ENCODE measurements around the gene COL8A2.

Gene COL8A2

DNA sequence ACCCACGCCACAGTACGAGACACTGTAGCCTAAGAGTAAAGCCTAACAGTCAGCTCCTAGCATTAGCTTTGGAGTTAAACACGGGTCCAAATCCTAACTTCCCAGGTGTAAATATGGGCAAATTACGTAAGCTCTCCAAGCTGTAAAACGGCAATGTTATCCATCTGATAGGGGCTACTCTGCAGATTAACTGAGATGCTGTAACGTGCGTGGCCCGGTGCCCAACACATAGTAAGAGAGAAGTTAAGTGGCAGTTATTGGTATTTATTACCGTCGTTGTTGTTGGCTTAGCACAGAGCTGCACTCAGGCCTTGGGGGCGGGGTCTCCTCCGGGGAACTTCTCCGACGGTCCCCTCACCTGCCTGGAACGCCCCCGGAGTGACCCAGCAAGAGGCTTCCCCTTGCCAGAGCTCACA lies 23.8 kb upstream of the COL8A2 start:
- TF ChIP-seq, protein P1, sequence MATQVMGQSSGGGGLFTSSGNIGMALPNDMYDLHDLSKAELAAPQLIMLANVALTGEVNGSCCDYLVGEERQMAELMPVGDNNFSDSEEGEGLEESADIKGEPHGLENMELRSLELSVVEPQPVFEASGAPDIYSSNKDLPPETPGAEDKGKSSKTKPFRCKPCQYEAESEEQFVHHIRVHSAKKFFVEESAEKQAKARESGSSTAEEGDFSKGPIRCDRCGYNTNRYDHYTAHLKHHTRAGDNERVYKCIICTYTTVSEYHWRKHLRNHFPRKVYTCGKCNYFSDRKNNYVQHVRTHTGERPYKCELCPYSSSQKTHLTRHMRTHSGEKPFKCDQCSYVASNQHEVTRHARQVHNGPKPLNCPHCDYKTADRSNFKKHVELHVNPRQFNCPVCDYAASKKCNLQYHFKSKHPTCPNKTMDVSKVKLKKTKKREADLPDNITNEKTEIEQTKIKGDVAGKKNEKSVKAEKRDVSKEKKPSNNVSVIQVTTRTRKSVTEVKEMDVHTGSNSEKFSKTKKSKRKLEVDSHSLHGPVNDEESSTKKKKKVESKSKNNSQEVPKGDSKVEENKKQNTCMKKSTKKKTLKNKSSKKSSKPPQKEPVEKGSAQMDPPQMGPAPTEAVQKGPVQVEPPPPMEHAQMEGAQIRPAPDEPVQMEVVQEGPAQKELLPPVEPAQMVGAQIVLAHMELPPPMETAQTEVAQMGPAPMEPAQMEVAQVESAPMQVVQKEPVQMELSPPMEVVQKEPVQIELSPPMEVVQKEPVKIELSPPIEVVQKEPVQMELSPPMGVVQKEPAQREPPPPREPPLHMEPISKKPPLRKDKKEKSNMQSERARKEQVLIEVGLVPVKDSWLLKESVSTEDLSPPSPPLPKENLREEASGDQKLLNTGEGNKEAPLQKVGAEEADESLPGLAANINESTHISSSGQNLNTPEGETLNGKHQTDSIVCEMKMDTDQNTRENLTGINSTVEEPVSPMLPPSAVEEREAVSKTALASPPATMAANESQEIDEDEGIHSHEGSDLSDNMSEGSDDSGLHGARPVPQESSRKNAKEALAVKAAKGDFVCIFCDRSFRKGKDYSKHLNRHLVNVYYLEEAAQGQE (IDR thresholded peaks at IDR 0.05; ENCODE audit: insufficient read depth in 1 of 2, low read depth in 2 of 2, low read length in 2 of 2): no peak
- TF ChIP-seq POLR2AphosphoS5 (IDR thresholded peaks at IDR 0.05; ENCODE audit: low read depth, low read length) (no peak), FOXP2 (optimal IDR thresholded peaks at IDR 0.05; ENCODE audit: borderline replicate concordance, extremely low read depth, extremely low read length, insufficient read depth) (no peak), SIN3A (IDR thresholded peaks at IDR 0.05; ENCODE audit: borderline replicate concordance, insufficient read depth, low read length) (no peak), TAF1 (IDR thresholded peaks at IDR 0.05; ENCODE audit: borderline replicate concordance, insufficient read depth, low read length) (no peak)

DNA sequence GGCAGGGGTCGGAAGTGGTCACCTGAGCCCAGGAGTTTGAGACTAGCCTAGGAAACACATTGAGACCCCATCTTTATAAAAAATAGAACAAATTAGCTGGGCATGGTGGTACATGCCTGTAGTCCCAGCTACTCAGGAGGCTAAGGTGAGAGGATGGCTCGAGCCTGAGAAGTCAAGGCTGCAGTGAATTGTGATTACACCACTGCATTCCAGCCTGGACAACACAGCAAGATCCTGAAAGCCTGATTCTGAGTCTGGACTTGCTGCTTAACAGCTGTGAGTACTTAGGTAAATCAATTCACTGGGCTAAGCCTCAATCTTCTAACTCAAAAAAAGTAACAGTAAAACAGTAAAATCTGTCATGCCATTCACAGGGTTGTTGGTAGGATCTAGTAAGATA lies 19.4 kb upstream of the COL8A2 start:
- TF ChIP-seq TAF1 (IDR thresholded peaks at IDR 0.05; ENCODE audit: borderline replicate concordance, insufficient read depth, low read length): no peak
- no peak for TF ChIP-seq POLR2AphosphoS5 (IDR thresholded peaks at IDR 0.05; ENCODE audit: low read depth, low read length)
- TF ChIP-seq, protein P1 (IDR thresholded peaks at IDR 0.05; ENCODE audit: insufficient read depth in 1 of 2, low read depth in 2 of 2, low read length in 2 of 2): no peak
- no peak for TF ChIP-seq SIN3A (IDR thresholded peaks at IDR 0.05; ENCODE audit: borderline replicate concordance, insufficient read depth, low read length)
- TF ChIP-seq FOXP2 (optimal IDR thresholded peaks at IDR 0.05; ENCODE audit: borderline replicate concordance, extremely low read depth, extremely low read length, insufficient read depth): no peak

DNA sequence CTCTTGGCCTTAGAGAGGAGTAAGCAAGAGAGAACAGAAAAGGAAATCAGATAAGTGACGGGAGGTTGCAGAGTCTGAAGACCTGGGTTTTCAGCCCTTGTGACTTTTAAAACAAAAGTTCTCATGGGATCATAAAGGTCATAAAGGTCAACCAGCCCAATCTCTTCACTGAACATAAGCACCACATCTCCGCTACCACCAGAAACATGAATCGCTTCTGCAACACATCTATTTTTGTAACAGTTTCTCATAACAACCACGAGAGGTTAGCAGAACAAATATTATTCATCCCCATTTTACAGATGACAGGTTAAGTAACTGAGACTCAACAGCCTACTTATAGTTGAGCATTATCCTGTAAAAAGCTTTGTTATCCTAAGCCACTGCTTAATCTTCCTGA lies 18.4 kb upstream of the COL8A2 start:
- TF ChIP-seq, protein P1 (IDR thresholded peaks at IDR 0.05; ENCODE audit: insufficient read depth in 1 of 2, low read depth in 2 of 2, low read length in 2 of 2): no peak
- TF ChIP-seq FOXP2 (optimal IDR thresholded peaks at IDR 0.05; ENCODE audit: borderline replicate concordance, extremely low read depth, extremely low read length, insufficient read depth) (no peak), TAF1 (IDR thresholded peaks at IDR 0.05; ENCODE audit: borderline replicate concordance, insufficient read depth, low read length) (no peak), SIN3A (IDR thresholded peaks at IDR 0.05; ENCODE audit: borderline replicate concordance, insufficient read depth, low read length) (no peak), POLR2AphosphoS5 (IDR thresholded peaks at IDR 0.05; ENCODE audit: low read depth, low read length) (no peak)

DNA sequence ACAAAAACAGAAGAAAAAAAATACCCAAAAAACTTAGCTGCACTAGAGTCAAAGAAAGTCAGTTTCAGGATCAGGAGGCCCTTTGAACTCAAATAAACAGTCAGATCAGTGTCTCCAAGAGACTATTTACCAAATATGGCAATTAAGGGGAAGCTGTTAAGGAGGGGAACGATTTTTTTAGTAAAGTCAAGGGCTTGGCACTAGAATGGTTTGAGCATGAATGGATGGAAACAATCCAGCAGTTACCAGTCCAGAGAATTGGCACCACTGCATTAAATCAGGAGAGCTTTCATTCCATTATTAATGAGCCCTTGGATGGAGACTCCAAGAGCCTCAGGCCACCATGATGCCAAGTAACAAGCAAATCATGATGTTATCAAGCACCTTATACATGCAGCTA lies 17.1 kb upstream of the COL8A2 start:
- TF ChIP-seq, protein P1 (IDR thresholded peaks at IDR 0.05; ENCODE audit: insufficient read depth in 1 of 2, low read depth in 2 of 2, low read length in 2 of 2): no peak
- TF ChIP-seq POLR2AphosphoS5 (IDR thresholded peaks at IDR 0.05; ENCODE audit: low read depth, low read length) (no peak), SIN3A (IDR thresholded peaks at IDR 0.05; ENCODE audit: borderline replicate concordance, insufficient read depth, low read length) (no peak), FOXP2 (optimal IDR thresholded peaks at IDR 0.05; ENCODE audit: borderline replicate concordance, extremely low read depth, extremely low read length, insufficient read depth) (no peak), TAF1 (IDR thresholded peaks at IDR 0.05; ENCODE audit: borderline replicate concordance, insufficient read depth, low read length) (no peak)

DNA sequence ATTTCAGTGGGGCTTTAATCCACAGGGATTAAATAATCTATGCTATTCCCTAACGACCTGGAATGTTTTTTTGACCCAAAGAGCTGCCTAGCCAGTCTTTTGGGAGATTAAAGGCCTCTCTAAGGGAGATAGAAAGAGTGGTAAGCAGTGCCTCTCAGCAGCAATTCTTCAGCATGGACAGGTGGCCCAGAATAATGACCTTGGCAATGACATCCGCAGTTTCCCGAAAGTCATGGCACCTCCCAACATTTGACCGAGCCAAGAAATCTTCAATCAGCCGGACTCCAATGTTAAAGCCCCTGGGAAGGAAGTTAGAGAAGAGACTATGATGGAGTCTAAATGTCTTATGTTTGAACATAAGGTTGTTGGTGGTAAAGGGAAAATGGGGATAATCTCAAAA lies 14.5 kb upstream of the COL8A2 start:
- TF ChIP-seq FOXP2 (optimal IDR thresholded peaks at IDR 0.05; ENCODE audit: borderline replicate concordance, extremely low read depth, extremely low read length, insufficient read depth) (no peak), SIN3A (IDR thresholded peaks at IDR 0.05; ENCODE audit: borderline replicate concordance, insufficient read depth, low read length) (no peak), TAF1 (IDR thresholded peaks at IDR 0.05; ENCODE audit: borderline replicate concordance, insufficient read depth, low read length) (no peak), POLR2AphosphoS5 (IDR thresholded peaks at IDR 0.05; ENCODE audit: low read depth, low read length) (no peak)
- TF ChIP-seq, protein P1 (IDR thresholded peaks at IDR 0.05; ENCODE audit: insufficient read depth in 1 of 2, low read depth in 2 of 2, low read length in 2 of 2): no peak
